WTC11 (cell line): ENCODE measurements around the gene ADAT1. TPM values are rescaled to one million over a fixed set of nuclear protein-coding genes. Genes with fewer than 3 reads are reported as not detected.

Experiments used
- ATF3 ChIP-seq: sonication (generic); formaldehyde crosslinking; conservative IDR thresholded peaks from 2 replicates; pipeline ENCODE4 v1.8.1; 2022; ENCODE audit warnings: mild to moderate bottlenecking, missing genetic modification reagents
- CBFB ChIP-seq: sonication (generic); formaldehyde crosslinking; IDR thresholded peaks from 2 replicates; pipeline ENCODE4 v1.8.1; 2022; ENCODE audit warnings: mild to moderate bottlenecking, low read depth, missing genetic modification reagents
- CREB1 ChIP-seq: sonication (generic); formaldehyde crosslinking; IDR thresholded peaks from 2 replicates; pipeline ENCODE4 v1.8.0; 2023; ENCODE audit warnings: mild to moderate bottlenecking, missing genetic modification reagents
- EMX1 ChIP-seq: fragments of 250-450 bp; sonication (Bioruptor Pico); IDR thresholded peaks from 2 replicates; pipeline ENCODE4 v1.8.0; 2021; ENCODE audit warnings: mild to moderate bottlenecking
- FOXP1 ChIP-seq: sonication (generic); formaldehyde crosslinking; IDR thresholded peaks from 2 replicates; pipeline ENCODE4 v1.8.0; 2022; ENCODE audit warnings: missing genetic modification reagents, mild to moderate bottlenecking, moderate library complexity, borderline replicate concordance
- GTF2I ChIP-seq: fragments of 250-450 bp; sonication (Bioruptor Pico); conservative IDR thresholded peaks from 2 replicates; pipeline ENCODE4 v1.4.0; 2021; ENCODE audit warnings: mild to moderate bottlenecking
- HMGA2 ChIP-seq: fragments of 250-450 bp; sonication (Bioruptor Pico); IDR thresholded peaks from 2 replicates; pipeline ENCODE4 v1.4.0; 2021; ENCODE audit warnings: mild to moderate bottlenecking, moderate library complexity
- HMGXB4 ChIP-seq: sonication (generic); formaldehyde crosslinking; IDR thresholded peaks from 2 replicates; pipeline ENCODE4 v1.8.1; 2023; ENCODE audit warnings: mild to moderate bottlenecking, moderate library complexity, missing genetic modification reagents
- JAZF1 ChIP-seq: fragments of 250-450 bp; sonication (Bioruptor Pico); IDR thresholded peaks from 2 replicates; pipeline ENCODE4 v1.9.0; 2021; ENCODE audit warnings: moderate library complexity, mild to moderate bottlenecking, inconsistent platforms
- MAX ChIP-seq: sonication (generic); formaldehyde crosslinking; IDR thresholded peaks from 2 replicates; pipeline ENCODE4 v1.8.0; 2022; ENCODE audit warnings: mild to moderate bottlenecking, missing genetic modification reagents
- NFE2L1 ChIP-seq: sonication (generic); formaldehyde crosslinking; IDR thresholded peaks from 2 replicates; pipeline ENCODE4 v1.8.1; 2023; ENCODE audit warnings: missing genetic modification reagents
- NR1H2 ChIP-seq: sonication (generic); formaldehyde crosslinking; IDR thresholded peaks from 2 replicates; pipeline ENCODE4 v1.9.0; 2021; ENCODE audit warnings: mild to moderate bottlenecking, moderate library complexity, missing genetic modification reagents
- RELA ChIP-seq: sonication (generic); formaldehyde crosslinking; IDR thresholded peaks from 2 replicates; pipeline ENCODE4 v1.8.1; 2022; ENCODE audit warnings: missing genetic modification reagents, mild to moderate bottlenecking, borderline replicate concordance
- SOX15 ChIP-seq: fragments of 250-450 bp; sonication (Bioruptor Pico); IDR thresholded peaks from 2 replicates; pipeline ENCODE4 v1.9.0; 2021; ENCODE audit warnings: mild to moderate bottlenecking
- TCF7 ChIP-seq: sonication (generic); formaldehyde crosslinking; IDR thresholded peaks from 2 replicates; pipeline ENCODE4 v1.8.0; 2022; ENCODE audit warnings: mild to moderate bottlenecking, low read depth, missing genetic modification reagents, moderate library complexity
- TP53 ChIP-seq: sonication (generic); formaldehyde crosslinking; IDR thresholded peaks from 2 replicates; pipeline ENCODE4 v1.8.1; 2023; ENCODE audit warnings: mild to moderate bottlenecking, missing genetic modification reagents
- ZBTB21 ChIP-seq: sonication (generic); formaldehyde crosslinking; IDR thresholded peaks from 2 replicates; pipeline ENCODE4 v1.8.1; 2023; ENCODE audit warnings: mild to moderate bottlenecking, missing genetic modification reagents, borderline replicate concordance
- ZBTB43 ChIP-seq: sonication (generic); formaldehyde crosslinking; IDR thresholded peaks from 2 replicates; pipeline ENCODE4 v1.8.1; 2023; ENCODE audit warnings: mild to moderate bottlenecking, missing genetic modification reagents
- ZNF232 ChIP-seq: sonication (generic); formaldehyde crosslinking; IDR thresholded peaks from 2 replicates; pipeline ENCODE4 v1.8.0; 2022; ENCODE audit warnings: mild to moderate bottlenecking, missing genetic modification reagents
- ZNF263 ChIP-seq: sonication (generic); formaldehyde crosslinking; IDR thresholded peaks from 2 replicates; pipeline ENCODE4 v1.8.1; 2022; ENCODE audit warnings: low read depth, mild to moderate bottlenecking, moderate library complexity, missing genetic modification reagents
- ZNF317 ChIP-seq: sonication (generic); formaldehyde crosslinking; IDR thresholded peaks from 2 replicates; pipeline ENCODE4 v1.8.1; 2023; ENCODE audit warnings: low read depth, mild to moderate bottlenecking, moderate library complexity, missing genetic modification reagents, borderline replicate concordance
- total RNA-seq: library from RNA; stranded (reverse); gene quantifications from 3 replicates; pipeline ENCODE4 v1.2.3, GENCODE V29; 2021
- TF ChIP-seq, protein P1 (sequence below): fragments of 250-450 bp; sonication (Bioruptor Pico); IDR thresholded peaks from 2 replicates; pipeline ENCODE4 v1.9.0; 2021; ENCODE audit warnings: mild to moderate bottlenecking
- TF ChIP-seq, protein P2 (sequence below): fragments of 250-450 bp; sonication (Bioruptor Pico); conservative IDR thresholded peaks from 2 replicates; pipeline ENCODE4 v1.9.0; 2021; ENCODE audit warnings: mild to moderate bottlenecking

The ADAT1 gene
- total RNA-seq, 1 experiment from 2014 or later = 46.0 TPM

DNA sequence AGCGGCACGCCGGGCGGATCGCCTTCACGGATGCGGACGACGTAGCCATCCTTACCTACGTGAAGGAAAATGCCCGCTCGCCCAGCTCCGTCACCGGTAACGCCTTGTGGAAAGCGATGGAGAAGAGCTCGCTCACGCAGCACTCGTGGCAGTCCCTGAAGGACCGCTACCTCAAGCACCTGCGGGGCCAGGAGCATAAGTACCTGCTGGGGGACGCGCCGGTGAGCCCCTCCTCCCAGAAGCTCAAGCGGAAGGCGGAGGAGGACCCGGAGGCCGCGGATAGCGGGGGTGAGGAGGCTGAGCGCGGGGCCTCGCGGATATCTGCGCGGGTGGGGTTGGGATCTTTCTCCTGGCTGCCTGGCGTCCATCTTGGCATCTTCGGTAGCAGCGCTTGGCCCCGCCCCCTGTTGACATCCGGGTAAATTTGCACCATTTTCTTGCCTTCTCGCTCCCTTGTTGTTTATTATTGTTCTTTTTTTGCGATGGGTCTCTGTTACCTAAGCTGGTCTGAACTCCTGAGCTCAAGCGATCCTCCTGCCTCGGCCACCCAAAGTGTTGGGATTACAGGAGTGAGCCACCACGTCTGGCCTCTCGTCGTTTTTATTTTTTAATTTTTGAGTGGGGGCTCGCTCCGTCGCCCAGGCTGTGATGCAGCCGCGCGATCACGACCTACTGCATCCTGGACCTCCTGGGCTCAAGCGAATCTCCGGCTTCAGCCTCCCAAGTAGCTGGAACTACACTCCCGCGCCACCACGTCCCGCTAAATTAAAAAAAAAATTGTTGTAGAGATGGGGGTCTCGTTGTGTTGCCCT lies 25.4 kb upstream of the ADAT1 start (continued):
- no peak for TF ChIP-seq ZBTB43 (CRISPR knock-in tag)
- peak; percentile 23; the same call in 1 of the 2 replicates for TF ChIP-seq RELA
- TF ChIP-seq ZNF317 = 0 out of 2 replicates have a peak, but pooled peaks have one; percentile 36
- TF ChIP-seq, protein P1, sequence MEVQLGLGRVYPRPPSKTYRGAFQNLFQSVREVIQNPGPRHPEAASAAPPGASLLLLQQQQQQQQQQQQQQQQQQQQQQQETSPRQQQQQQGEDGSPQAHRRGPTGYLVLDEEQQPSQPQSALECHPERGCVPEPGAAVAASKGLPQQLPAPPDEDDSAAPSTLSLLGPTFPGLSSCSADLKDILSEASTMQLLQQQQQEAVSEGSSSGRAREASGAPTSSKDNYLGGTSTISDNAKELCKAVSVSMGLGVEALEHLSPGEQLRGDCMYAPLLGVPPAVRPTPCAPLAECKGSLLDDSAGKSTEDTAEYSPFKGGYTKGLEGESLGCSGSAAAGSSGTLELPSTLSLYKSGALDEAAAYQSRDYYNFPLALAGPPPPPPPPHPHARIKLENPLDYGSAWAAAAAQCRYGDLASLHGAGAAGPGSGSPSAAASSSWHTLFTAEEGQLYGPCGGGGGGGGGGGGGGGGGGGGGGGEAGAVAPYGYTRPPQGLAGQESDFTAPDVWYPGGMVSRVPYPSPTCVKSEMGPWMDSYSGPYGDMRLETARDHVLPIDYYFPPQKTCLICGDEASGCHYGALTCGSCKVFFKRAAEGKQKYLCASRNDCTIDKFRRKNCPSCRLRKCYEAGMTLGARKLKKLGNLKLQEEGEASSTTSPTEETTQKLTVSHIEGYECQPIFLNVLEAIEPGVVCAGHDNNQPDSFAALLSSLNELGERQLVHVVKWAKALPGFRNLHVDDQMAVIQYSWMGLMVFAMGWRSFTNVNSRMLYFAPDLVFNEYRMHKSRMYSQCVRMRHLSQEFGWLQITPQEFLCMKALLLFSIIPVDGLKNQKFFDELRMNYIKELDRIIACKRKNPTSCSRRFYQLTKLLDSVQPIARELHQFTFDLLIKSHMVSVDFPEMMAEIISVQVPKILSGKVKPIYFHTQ (CRISPR knock-in tag) = no peak
- no peak for TF ChIP-seq FOXP1
- TF ChIP-seq HMGA2 (CRISPR knock-in tag) = no peak
- no peak for TF ChIP-seq GTF2I
- TF ChIP-seq, protein P2, sequence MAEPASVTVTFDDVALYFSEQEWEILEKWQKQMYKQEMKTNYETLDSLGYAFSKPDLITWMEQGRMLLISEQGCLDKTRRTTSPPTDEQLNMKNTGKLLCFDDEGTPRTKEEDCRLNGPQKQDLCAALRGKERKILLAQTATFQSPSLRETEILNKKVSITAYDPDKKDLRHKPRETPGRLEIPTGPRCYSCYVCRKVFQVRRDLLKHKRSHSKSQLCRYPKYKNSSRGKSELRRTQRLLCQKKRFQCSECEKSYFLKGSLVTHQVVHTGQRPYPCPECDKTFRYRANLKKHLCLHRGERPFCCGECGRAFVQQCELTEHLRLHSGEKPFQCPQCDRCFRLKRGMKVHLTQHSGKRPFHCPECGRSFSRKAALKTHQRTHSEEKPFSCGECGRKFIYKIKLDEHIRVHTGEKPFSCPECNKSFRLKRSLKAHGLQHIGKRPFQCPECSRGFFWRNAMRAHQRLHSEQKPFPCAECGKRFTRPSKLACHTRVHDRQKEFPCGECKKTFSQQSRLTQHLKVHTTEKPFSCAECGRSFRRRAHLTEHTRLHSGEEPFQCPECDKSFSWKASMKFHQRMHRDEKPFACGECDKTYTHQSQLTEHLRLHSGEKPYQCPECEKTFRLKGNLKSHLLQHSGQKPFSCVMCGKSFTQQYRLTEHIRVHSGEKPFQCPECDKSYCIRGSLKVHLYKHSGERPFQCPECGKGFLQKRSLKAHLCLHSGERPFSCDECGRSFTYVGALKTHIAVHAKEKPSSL (CRISPR knock-in tag) = no peak
- TF ChIP-seq NR1H2 (CRISPR knock-in tag) = no peak
- peak; percentile 27; the same call in 1 of the 2 replicates for TF ChIP-seq HMGXB4 (CRISPR knock-in tag)
- TF ChIP-seq SOX15 = no peak
- TF ChIP-seq ZNF263 = no peak
- no peak for TF ChIP-seq MAX (CRISPR knock-in tag)
- no peak for TF ChIP-seq EMX1
- no peak for TF ChIP-seq CBFB (CRISPR knock-in tag)
- no peak for TF ChIP-seq JAZF1 (CRISPR knock-in tag)
- TF ChIP-seq ZNF232 (CRISPR knock-in tag) = no peak
- TF ChIP-seq ZBTB21 = no peak
- no peak for TF ChIP-seq NFE2L1
- TF ChIP-seq TP53 (CRISPR knock-in tag) = no peak
- peak; percentile 23; the same call in 1 of the 2 replicates for TF ChIP-seq CREB1 (CRISPR knock-in tag)
- no peak for TF ChIP-seq ATF3 (CRISPR knock-in tag)
- no peak for TF ChIP-seq TCF7 (CRISPR knock-in tag)
